Chondrocyte (in vitro differentiated cells): Measurements from ENCODE around the gene PACS2. TPM values are rescaled to one million over a fixed set of nuclear protein-coding genes. Genes with fewer than 3 reads are reported as not detected.

Source experiments
- DNase-seq: peaks from one replicate; pipeline ENCODE4 v3.0.0; 2021; ENCODE audit warnings: mixed read lengths, low spot score
- H3K27ac Mint-ChIP-seq: one replicate; pipeline ENCODE4 v1.8.0; 2021; ENCODE audit warnings: mild to moderate bottlenecking, moderate library complexity, mixed read lengths; ENCODE audit not compliant: unreplicated experiment
- H3K27me3 Mint-ChIP-seq: 2 replicates; pipeline ENCODE4 v1.8.0; 2021; ENCODE audit warnings: low read depth, mixed read lengths
- H3K36me3 Mint-ChIP-seq: 2 replicates; pipeline ENCODE4 v1.8.0; 2021; ENCODE audit warnings: low read depth, mixed read lengths
- H3K4me1 Mint-ChIP-seq: 2 replicates; pipeline ENCODE4 v1.8.0; 2021; ENCODE audit warnings: low read depth, mild to moderate bottlenecking, mixed read lengths
- H3K4me3 Mint-ChIP-seq: one replicate; pipeline ENCODE4 v1.8.0; 2021; ENCODE audit warnings: mild to moderate bottlenecking, moderate library complexity, mixed read lengths; ENCODE audit not compliant: unreplicated experiment
- H3K9me3 Mint-ChIP-seq: 2 replicates; pipeline ENCODE4 v1.8.0; 2021; ENCODE audit warnings: low read depth, mixed read lengths
- CTCF ChIP-seq: fragments of 200-600 bp; sonication (generic); IDR thresholded peaks from 2 replicates; pipeline ENCODE4 v1.5.0; 2021; ENCODE audit warnings: antibody characterized with exemption, mild to moderate bottlenecking, moderate library complexity
- total RNA-seq: library from RNA; stranded (reverse); gene quantifications from 3 replicates; pipeline ENCODE4 v1.2.1, GENCODE V29; 2021

Gene PACS2
- total RNA-seq, 1 donor from 2014 or later = 82.6 TPM

GRCh38 chr14:105375635-105376057 is 61.1 kb downstream of the PACS2 start:
- Mint-ChIP-seq H3K27ac (no peak overlapping the region), H3K36me3 (peaks cover 11% of the 10 kb centered on the region), H3K27me3 (no peaks in the 10 kb centered on the region), H3K9me3 (no peaks in the 10 kb centered on the region), H3K4me1 (no peaks in the 10 kb centered on the region), H3K4me3 (no peak overlapping the region)
- TF ChIP-seq CTCF = no peak
- DNase-seq = no peak

- no peak for DNase-seq
- no peaks in the 10 kb centered on the region for H3K27me3 Mint-ChIP-seq
- no peak for TF ChIP-seq CTCF
- no peak overlapping the region for H3K27ac Mint-ChIP-seq
- H3K4me1 Mint-ChIP-seq = no peaks in the 10 kb centered on the region
- peaks cover 4% of the 10 kb centered on the region for H3K36me3 Mint-ChIP-seq
- H3K4me3 Mint-ChIP-seq = no peak overlapping the region
- H3K9me3 Mint-ChIP-seq = no peaks in the 10 kb centered on the region
These were observed 62.2 kb downstream of the PACS2 start for GRCh38 chr14:105376521-105377440.

- TF ChIP-seq CTCF = peak; percentile 9
- no peak for DNase-seq
- Mint-ChIP-seq H3K27me3 (no peaks in the 10 kb centered on the region), H3K4me3 (no peak overlapping the region), H3K36me3 (peaks cover 4% of the 10 kb centered on the region), H3K27ac (no peak overlapping the region), H3K4me1 (no peaks in the 10 kb centered on the region), H3K9me3 (no peaks in the 10 kb centered on the region)
These were observed 63.1 kb downstream of the PACS2 start for GRCh38 chr14:105377555-105378182.

- peaks cover 2% of the 10 kb centered on the region for H3K36me3 Mint-ChIP-seq
- peak; percentile 1 for TF ChIP-seq CTCF
- H3K4me1 Mint-ChIP-seq = no peaks in the 10 kb centered on the region
- DNase-seq = no peak
- no peak overlapping the region for H3K4me3 Mint-ChIP-seq
- H3K27ac Mint-ChIP-seq = no peak overlapping the region
- H3K27me3 Mint-ChIP-seq = no peaks in the 10 kb centered on the region
- no peaks in the 10 kb centered on the region for H3K9me3 Mint-ChIP-seq
These were observed 63.7 kb downstream of the PACS2 start for GRCh38 chr14:105378199-105378598.

- peaks cover 4% of the 10 kb centered on the region for H3K36me3 Mint-ChIP-seq
- H3K4me1 Mint-ChIP-seq = no peaks in the 10 kb centered on the region
- DNase-seq = no peak
- no peaks in the 10 kb centered on the region for H3K9me3 Mint-ChIP-seq
- H3K4me3 Mint-ChIP-seq = no peak overlapping the region
- TF ChIP-seq CTCF = no peak
- no peaks in the 10 kb centered on the region for H3K27me3 Mint-ChIP-seq
- H3K27ac Mint-ChIP-seq = no peak overlapping the region
These were observed 64.5 kb downstream of the PACS2 start for GRCh38 chr14:105378873-105379685.
